Hepatocyte (in vitro differentiated cells): ENCODE results near the gene OTULIN.

ENCODE experiments used
- EZH2 ChIP-seq: fragments of 200-600 bp; sonication (generic); IDR thresholded peaks from 2 replicates; pipeline ENCODE4 v1.6.1; 2016; ENCODE audit warnings: antibody characterized with exemption, mild to moderate bottlenecking, borderline replicate concordance
- EZH2phosphoT487 ChIP-seq: fragments of 200-600 bp; sonication (generic); IDR thresholded peaks from one replicate; pipeline ENCODE4 v1.6.1; 2018; ENCODE audit warnings: antibody characterized with exemption, mild to moderate bottlenecking, low read depth, moderate library complexity; ENCODE audit not compliant: unreplicated experiment, severe bottlenecking
- TF ChIP-seq, protein P1 (sequence below): fragments of 200-600 bp; sonication (generic); IDR thresholded peaks from 2 replicates; pipeline ENCODE4 v1.5.1; 2016; ENCODE audit warnings: antibody characterized with exemption, mild to moderate bottlenecking; ENCODE audit not compliant: poor library complexity

DNA sequence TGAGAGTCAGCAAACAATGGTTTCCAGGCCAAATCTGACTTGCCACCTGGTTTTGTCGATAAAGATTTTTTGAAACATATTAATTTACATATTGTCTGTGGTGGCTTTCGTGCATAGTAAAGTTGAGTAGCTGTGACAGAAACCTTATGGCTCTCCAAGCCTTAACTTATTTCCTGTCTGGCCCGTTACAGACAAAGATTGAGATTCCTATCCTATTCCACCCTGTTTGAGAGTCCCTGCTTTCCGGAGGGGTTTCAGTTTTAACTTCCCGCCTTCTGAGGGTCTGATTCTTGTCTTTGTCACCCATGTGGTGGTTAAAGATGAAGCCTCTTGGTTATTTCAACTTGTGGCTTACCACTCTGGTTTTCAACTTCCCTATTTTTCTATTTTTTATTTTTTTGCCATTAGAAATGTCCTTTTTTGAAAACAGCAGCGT, 11.4 kb downstream of the OTULIN start:
- TF ChIP-seq, protein P1, sequence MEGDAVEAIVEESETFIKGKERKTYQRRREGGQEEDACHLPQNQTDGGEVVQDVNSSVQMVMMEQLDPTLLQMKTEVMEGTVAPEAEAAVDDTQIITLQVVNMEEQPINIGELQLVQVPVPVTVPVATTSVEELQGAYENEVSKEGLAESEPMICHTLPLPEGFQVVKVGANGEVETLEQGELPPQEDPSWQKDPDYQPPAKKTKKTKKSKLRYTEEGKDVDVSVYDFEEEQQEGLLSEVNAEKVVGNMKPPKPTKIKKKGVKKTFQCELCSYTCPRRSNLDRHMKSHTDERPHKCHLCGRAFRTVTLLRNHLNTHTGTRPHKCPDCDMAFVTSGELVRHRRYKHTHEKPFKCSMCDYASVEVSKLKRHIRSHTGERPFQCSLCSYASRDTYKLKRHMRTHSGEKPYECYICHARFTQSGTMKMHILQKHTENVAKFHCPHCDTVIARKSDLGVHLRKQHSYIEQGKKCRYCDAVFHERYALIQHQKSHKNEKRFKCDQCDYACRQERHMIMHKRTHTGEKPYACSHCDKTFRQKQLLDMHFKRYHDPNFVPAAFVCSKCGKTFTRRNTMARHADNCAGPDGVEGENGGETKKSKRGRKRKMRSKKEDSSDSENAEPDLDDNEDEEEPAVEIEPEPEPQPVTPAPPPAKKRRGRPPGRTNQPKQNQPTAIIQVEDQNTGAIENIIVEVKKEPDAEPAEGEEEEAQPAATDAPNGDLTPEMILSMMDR, result no peak
- TF ChIP-seq EZH2 (no peak), EZH2phosphoT487 (no peak)
